GM21717 (cell line): Measurements from ENCODE around the gene ERC2.

Experiments used
- ATAC-seq: cut with Tn5 transposase; IDR thresholded peaks from one replicate; pipeline ENCODE4 v1.9.1; 2021; ENCODE audit warnings: mild to moderate bottlenecking, moderate library complexity; ENCODE audit not compliant: unreplicated experiment

Gene ERC2

GRCh38 chr3:55812394-55813013, 655.8 kb downstream of the ERC2 start:
- ATAC-seq, result no peak

- no peak for ATAC-seq
Observed at GRCh38 chr3:55807210-55807609, 661.1 kb downstream of the ERC2 start.

GRCh38 chr3:55805169-55805568, 663.1 kb downstream of the ERC2 start:
- ATAC-seq, result no peak

DNA sequence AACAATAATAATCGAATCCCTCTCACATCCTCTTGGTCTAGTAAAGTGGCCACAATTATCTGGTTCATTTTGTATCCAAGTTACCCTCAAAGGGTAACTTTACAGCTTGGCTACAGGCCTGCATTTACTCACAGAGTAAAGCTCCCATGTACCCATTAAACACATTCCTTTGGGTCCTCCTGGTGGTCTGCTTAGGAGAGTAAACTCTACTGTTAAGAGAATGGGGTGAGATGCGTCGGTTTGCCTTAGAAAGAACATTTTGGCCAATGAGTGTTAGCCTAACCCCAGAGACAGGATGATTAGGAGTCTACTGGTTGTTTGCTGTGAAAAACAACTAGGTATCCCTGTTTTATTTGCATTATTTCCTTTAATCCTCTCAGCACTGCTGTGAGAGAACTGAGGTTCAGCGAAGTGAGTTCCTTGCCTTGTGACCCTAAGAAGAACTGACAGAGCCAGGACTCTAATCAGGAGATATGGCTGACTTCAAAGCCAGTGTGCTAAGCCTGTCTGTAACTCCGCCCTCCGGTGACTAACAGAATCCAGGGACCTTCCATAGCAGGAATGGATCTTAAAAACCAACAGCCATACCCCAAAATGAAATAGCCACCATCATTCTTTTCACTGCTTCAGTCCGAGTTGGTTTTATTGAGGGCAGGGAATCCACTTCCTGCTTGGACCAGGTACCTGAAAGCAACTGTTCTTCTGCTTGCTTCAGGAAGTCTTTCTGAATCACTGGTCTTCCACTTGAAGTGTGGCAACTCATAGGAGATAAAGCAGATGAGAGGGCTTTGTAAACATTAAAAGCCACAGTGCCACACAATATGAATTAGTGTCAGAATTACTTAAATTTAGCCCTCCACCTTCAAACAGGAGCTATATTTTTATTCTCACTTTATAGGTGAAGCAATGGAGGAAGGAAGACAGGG, 663.8 kb downstream of the ERC2 start:
- no peak for ATAC-seq

- no peak for ATAC-seq
Observed at GRCh38 chr3:55802816-55803215, 665.5 kb downstream of the ERC2 start.

GRCh38 chr3:55801676-55802075, 666.6 kb downstream of the ERC2 start:
- no peak for ATAC-seq

GRCh38 chr3:55801068-55801467, 667.2 kb downstream of the ERC2 start:
- no peak for ATAC-seq

GRCh38 chr3:55797775-55798174, 670.5 kb downstream of the ERC2 start:
- no peak for ATAC-seq

DNA sequence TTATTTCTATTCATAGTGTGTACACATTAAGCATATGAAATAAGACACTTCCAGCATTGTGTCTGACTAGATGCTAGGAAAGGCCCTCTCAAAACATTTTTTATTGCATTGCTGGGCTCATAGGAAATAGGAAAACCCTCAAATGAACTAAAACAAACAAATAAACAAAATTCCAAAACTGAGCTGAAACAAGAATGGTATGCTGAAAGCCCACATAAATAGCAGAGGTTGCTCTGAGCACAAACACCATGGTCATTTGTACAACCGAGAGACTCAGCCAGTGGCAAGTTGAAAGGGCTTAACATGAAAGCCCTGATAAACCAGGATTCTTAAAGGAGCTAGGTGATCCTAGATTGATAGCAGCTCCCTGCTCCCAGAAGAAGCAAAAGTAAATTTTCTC, 671.2 kb downstream of the ERC2 start:
- ATAC-seq, result no peak

- no peak for ATAC-seq
Observed at GRCh38 chr3:55796533-55796932, 671.7 kb downstream of the ERC2 start.

- ATAC-seq, result no peak
Observed at GRCh38 chr3:55795746-55796145, 672.5 kb downstream of the ERC2 start.

GRCh38 chr3:55795296-55795695, 673.0 kb downstream of the ERC2 start:
- ATAC-seq, result no peak

DNA sequence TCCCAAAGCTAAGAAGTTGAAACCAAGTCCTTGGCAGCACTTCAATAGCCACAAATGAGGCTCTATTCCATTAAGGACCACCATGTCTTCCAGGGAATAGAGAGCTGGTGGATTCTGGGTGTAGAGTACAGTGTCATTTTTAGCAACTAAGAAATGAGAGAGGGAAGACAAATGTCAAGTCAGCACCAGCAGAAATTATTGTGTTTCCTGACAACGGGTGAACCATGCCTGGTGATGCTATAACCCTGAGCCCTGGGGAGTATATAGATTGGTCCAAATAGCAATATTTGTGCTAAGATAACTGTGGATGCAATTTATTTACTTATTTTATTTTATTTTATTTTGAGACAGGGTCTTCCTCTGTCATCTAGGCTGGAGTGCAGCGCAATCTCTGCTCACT, 675.5 kb downstream of the ERC2 start:
- no peak for ATAC-seq

GRCh38 chr3:55792009-55792408, 676.3 kb downstream of the ERC2 start:
- no peak for ATAC-seq

DNA sequence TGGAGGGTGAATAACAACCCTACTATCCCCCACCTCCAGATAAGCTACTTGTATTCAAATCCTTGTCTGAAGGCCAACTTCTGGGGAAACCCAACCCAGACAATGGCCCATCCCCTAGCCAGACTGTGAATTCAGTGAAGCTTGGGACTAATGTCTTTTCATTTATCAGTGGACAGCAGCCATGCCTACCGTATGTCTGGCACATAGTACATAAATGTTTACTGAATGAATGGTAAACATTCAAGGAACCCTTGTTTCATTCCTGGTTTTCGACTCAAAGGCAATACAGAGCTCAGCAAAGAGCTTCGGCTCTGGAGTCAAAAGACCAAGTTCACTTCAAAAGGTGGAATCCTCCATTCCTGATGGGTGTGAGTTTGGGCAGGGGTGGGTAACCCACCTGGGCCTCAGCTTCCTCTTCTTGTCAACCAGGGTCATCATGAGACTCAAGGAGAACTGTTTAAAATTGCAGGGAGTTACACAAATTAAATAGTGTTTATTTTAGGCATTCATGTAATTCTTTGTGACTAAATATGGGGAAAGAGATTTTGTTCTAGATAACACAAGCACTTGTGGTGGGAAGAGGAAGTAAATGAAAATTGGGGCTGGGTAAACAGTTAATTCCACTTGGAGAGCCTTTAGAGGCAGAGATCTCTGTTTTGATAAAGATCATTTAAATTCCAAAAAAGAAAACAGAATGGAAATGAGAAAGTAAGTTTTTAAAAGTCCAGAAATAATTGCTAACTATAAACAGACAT, 677.5 kb downstream of the ERC2 start:
- no peak for ATAC-seq

GRCh38 chr3:55789516-55789915, 678.8 kb downstream of the ERC2 start:
- no peak for ATAC-seq

DNA sequence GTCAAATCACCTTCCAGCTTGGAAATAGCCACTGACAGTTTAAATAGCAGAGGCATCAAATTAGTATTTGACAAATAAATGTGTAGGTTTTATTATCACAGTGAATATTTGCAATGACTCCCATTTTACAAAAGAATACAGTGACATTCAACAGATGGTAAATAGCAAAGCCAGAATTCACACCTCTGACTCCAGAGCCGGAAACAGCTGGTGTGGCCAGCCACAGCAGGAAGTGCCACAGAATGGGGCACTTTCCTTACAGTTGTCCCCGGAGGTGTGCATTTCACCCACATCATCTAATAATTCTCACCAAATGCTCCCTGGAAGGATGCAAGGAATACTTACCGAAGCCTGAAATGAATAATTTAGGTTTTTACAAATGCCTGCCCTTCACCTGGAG, 685.5 kb downstream of the ERC2 start:
- ATAC-seq, result no peak

GRCh38 chr3:55782351-55782750, 685.9 kb downstream of the ERC2 start:
- ATAC-seq, result no peak

GRCh38 chr3:55780913-55781312, 687.4 kb downstream of the ERC2 start:
- ATAC-seq, result no peak

GRCh38 chr3:55779543-55779942, 688.7 kb downstream of the ERC2 start:
- no peak for ATAC-seq

DNA sequence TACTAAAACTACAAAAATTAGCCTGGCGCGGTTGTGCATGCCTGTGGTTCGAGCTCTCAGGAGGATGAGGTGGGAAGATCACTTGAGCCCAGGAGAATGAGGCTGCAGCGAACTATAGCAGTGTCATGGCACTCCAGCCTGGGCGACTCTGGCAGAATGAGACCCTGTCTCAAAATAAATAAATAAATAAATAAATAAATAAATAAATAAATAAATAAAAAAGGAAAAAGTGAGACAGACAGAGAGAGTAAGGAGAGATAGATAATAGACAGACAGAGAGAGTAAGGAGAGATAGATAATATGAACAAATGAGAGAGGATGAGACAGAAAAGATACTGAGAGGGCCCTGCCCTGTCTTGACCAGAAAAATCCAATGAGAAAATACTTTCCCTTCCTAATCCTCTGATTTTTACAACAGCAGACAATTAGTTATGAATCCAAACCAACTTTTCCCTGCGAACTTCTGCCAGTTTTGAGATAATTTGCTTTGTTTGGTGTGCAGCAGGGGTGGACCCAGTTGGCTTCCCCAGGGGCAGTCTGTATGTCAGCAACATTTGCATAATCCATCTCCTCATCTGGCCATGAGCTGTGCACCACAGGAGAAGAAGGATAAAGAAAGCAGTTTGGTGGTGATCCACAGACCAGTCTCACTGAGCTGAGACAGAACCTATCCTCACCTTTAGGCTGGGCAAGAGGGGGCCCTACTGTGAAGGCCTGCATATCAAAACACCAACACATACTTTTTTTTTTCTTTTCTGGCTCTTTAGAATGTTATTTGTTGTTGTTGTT, 692.7 kb downstream of the ERC2 start:
- no peak for ATAC-seq
